NCI-H526 (cell line): ENCODE results near the gene GIPC2.
"Not testable (repeated sequence)": the region's sequence is repeated elsewhere in the genome, so short reads cannot be mapped to it uniquely, and the experiment has no call there.

Experiments used
- DNase-seq, 2 experiments: peaks; one replicate each; lab custom pipeline; 2025; lab: John Stamatoyannopoulos, UW

GIPC2 gene

GRCh38 chr1:78045926-78046778 is at the start of gene GIPC2:
Gene GIPC2 (plus strand): TSS chr1:78045966. CDS start chr1:78046095, 129 bp downstream.
- no peak for DNase-seq

- DNase-seq: no peak
These were observed 49.0 kb upstream of the GIPC2 start for GRCh38 chr1:77996734-77997133.

GRCh38 chr1:78000536-78000935 is 45.2 kb upstream of the GIPC2 start:
- DNase-seq: not testable (repeated sequence)

GRCh38 chr1:78003070-78003746 is 42.6 kb upstream of the GIPC2 start:
- peak in 1 of 2 experiments; percentile 17 for DNase-seq

GRCh38 chr1:78003882-78004718 is 41.7 kb upstream of the GIPC2 start:
- peak; percentile 83 to 87 for DNase-seq

GRCh38 chr1:78004719-78005447 is 40.9 kb upstream of the GIPC2 start, which contains the start of gene DNAJB4:
Gene DNAJB4 (plus strand): TSS chr1:78004939. CDS start chr1:78005111, 172 bp downstream.
- peak; percentile 93 to 95 for DNase-seq

GRCh38 chr1:78005448-78005722 is 40.4 kb upstream of the GIPC2 start:
- no peak for DNase-seq

- DNase-seq: peak in 1 of 2 experiments; percentile 19
These were observed 40.0 kb upstream of the GIPC2 start for GRCh38 chr1:78005755-78006154.

GRCh38 chr1:78006521-78006920 is 39.2 kb upstream of the GIPC2 start:
- peak in 1 of 2 experiments; percentile 7 for DNase-seq

- no peak for DNase-seq
These were observed 38.0 kb upstream of the GIPC2 start for GRCh38 chr1:78007677-78008341.

- no peak for DNase-seq
These were observed 36.5 kb upstream of the GIPC2 start for GRCh38 chr1:78009276-78009675.

- DNase-seq: no peak
These were observed 35.9 kb upstream of the GIPC2 start for GRCh38 chr1:78009836-78010235.

GRCh38 chr1:78011050-78011449 is 34.7 kb upstream of the GIPC2 start:
- DNase-seq: no peak

- no peak for DNase-seq
These were observed 30.6 kb upstream of the GIPC2 start for GRCh38 chr1:78015148-78015547.

- DNase-seq: no peak
These were observed 26.7 kb upstream of the GIPC2 start for GRCh38 chr1:78019024-78019423.

GRCh38 chr1:78021134-78021533 is 24.6 kb upstream of the GIPC2 start:
- not testable (repeated sequence) for DNase-seq

- no peak for DNase-seq
These were observed 16.0 kb upstream of the GIPC2 start for GRCh38 chr1:78029793-78030192.

GRCh38 chr1:78032996-78033796 is 12.6 kb upstream of the GIPC2 start:
- DNase-seq: no peak

- DNase-seq: no peak
These were observed 12.0 kb upstream of the GIPC2 start for GRCh38 chr1:78033797-78034172.

- DNase-seq: peak; percentile 49 to 51
These were observed 10.6 kb upstream of the GIPC2 start for GRCh38 chr1:78035121-78035520.
